KMS-11 (cell line): ENCODE results near the gene PKHD1.

Source experiments
- H2AFZ ChIP-seq: fragments of 200-600 bp; sonication (generic); 2 replicates; pipeline ENCODE4 v1.6.1; 2016; ENCODE audit warnings: antibody characterized with exemption, mixed run types, low read depth
- H3K27ac ChIP-seq: fragments of 200-600 bp; sonication (generic); 2 replicates; pipeline ENCODE4 v1.6.1; 2016; ENCODE audit warnings: mild to moderate bottlenecking, mixed run types
- H3K27me3 ChIP-seq: fragments of 200-600 bp; sonication (generic); 2 replicates; pipeline ENCODE4 v1.6.1; 2017; ENCODE audit warnings: mild to moderate bottlenecking, low read depth, mixed run types, moderate library complexity; ENCODE audit not compliant: insufficient read depth
- H3K36me3 ChIP-seq: fragments of 200-600 bp; sonication (generic); 2 replicates; pipeline ENCODE4 v1.6.1; 2017; ENCODE audit warnings: mild to moderate bottlenecking, mixed run types; ENCODE audit not compliant: insufficient read depth
- H3K4me1 ChIP-seq: fragments of 200-600 bp; sonication (generic); 2 replicates; pipeline ENCODE4 v1.6.1; 2016; ENCODE audit warnings: mild to moderate bottlenecking, low read depth, mixed run types; ENCODE audit not compliant: poor library complexity, severe bottlenecking
- H3K4me2 ChIP-seq: fragments of 200-600 bp; sonication (generic); 2 replicates; pipeline ENCODE4 v1.7.0; 2016; ENCODE audit warnings: mild to moderate bottlenecking, mixed run types
- H3K4me3 ChIP-seq: fragments of 200-600 bp; sonication (generic); IDR thresholded peaks from 2 replicates; pipeline ENCODE4 v1.6.1; 2017; ENCODE audit warnings: low read depth, low read length, mixed read lengths; ENCODE audit not compliant: insufficient read depth
- H3K79me2 ChIP-seq: fragments of 200-600 bp; sonication (generic); 2 replicates; pipeline ENCODE4 v1.6.1; 2016; ENCODE audit warnings: low read depth, mixed run types; ENCODE audit not compliant: insufficient read depth
- H3K9ac ChIP-seq: fragments of 200-600 bp; sonication (generic); 2 replicates; pipeline ENCODE4 v1.6.1; 2016; ENCODE audit warnings: mild to moderate bottlenecking, mixed run types
- H4K20me1 ChIP-seq: fragments of 200-600 bp; sonication (generic); 2 replicates; pipeline ENCODE4 v1.6.1; 2016; ENCODE audit warnings: mild to moderate bottlenecking, mixed run types; ENCODE audit not compliant: insufficient read depth
- CTCF ChIP-seq: fragments of 200-600 bp; sonication (generic); conservative IDR thresholded peaks from 2 replicates; pipeline ENCODE4 v1.6.1; 2017; ENCODE audit warnings: low read depth, mild to moderate bottlenecking, antibody characterized with exemption, low read length, moderate library complexity, mixed read lengths

Gene PKHD1

GRCh38 chr6:51812231-51812630, 275.2 kb downstream of the PKHD1 start:
- Histone ChIP-seq H3K9ac (no peak overlapping the region), H3K4me1 (no peaks in the 10 kb centered on the region), H3K4me2 (no peak overlapping the region), H3K79me2 (no peaks in the 10 kb centered on the region), H3K4me3 (no peak overlapping the region), H3K27me3 (no peaks in the 10 kb centered on the region), H3K36me3 (no peaks in the 10 kb centered on the region), H3K27ac (no peak overlapping the region), H2AFZ (no peak overlapping the region), H4K20me1 (no peaks in the 10 kb centered on the region)
- TF ChIP-seq CTCF: no peak

GRCh38 chr6:51805517-51805916, 281.9 kb downstream of the PKHD1 start:
- H3K4me1 ChIP-seq: no peaks in the 10 kb centered on the region
- no peak overlapping the region for H2AFZ ChIP-seq
- H4K20me1 ChIP-seq: no peaks in the 10 kb centered on the region
- no peak overlapping the region for H3K9ac ChIP-seq
- H3K36me3 ChIP-seq: no peaks in the 10 kb centered on the region
- no peaks in the 10 kb centered on the region for H3K27me3 ChIP-seq
- no peaks in the 10 kb centered on the region for H3K79me2 ChIP-seq
- no peak overlapping the region for H3K4me3 ChIP-seq
- H3K27ac ChIP-seq: no peak overlapping the region
- no peak overlapping the region for H3K4me2 ChIP-seq
- TF ChIP-seq CTCF: no peak

- H4K20me1 ChIP-seq: no peaks in the 10 kb centered on the region
- no peaks in the 10 kb centered on the region for H3K79me2 ChIP-seq
- no peak for TF ChIP-seq CTCF
- no peak overlapping the region for H3K9ac ChIP-seq
- H3K4me3 ChIP-seq: no peak overlapping the region
- H3K27me3 ChIP-seq: no peaks in the 10 kb centered on the region
- no peak overlapping the region for H3K4me2 ChIP-seq
- no peak overlapping the region for H3K27ac ChIP-seq
- H2AFZ ChIP-seq: no peak overlapping the region
- H3K36me3 ChIP-seq: no peaks in the 10 kb centered on the region
- H3K4me1 ChIP-seq: no peaks in the 10 kb centered on the region
These were observed 286.8 kb downstream of the PKHD1 start for GRCh38 chr6:51800603-51801002.

- H3K4me1 ChIP-seq: no peaks in the 10 kb centered on the region
- H4K20me1 ChIP-seq: no peaks in the 10 kb centered on the region
- TF ChIP-seq CTCF: no peak
- H2AFZ ChIP-seq: no peak overlapping the region
- H3K4me3 ChIP-seq: no peak overlapping the region
- no peak overlapping the region for H3K4me2 ChIP-seq
- H3K79me2 ChIP-seq: no peaks in the 10 kb centered on the region
- no peaks in the 10 kb centered on the region for H3K27me3 ChIP-seq
- no peak overlapping the region for H3K9ac ChIP-seq
- no peaks in the 10 kb centered on the region for H3K36me3 ChIP-seq
- H3K27ac ChIP-seq: no peak overlapping the region
These were observed 294.0 kb downstream of the PKHD1 start for GRCh38 chr6:51793393-51793792.
